Measurements from ENCODE around the gene P2RY2. TPM values are rescaled to one million over a fixed set of nuclear protein-coding genes. Genes with fewer than 3 reads are reported as not detected.

P2RY2 gene
- total and polyA plus RNA-seq, 9 of the 15 experiments (the other 6 are each of a cell fraction or from before 2014, with no cell fraction given): not detected

DNA sequence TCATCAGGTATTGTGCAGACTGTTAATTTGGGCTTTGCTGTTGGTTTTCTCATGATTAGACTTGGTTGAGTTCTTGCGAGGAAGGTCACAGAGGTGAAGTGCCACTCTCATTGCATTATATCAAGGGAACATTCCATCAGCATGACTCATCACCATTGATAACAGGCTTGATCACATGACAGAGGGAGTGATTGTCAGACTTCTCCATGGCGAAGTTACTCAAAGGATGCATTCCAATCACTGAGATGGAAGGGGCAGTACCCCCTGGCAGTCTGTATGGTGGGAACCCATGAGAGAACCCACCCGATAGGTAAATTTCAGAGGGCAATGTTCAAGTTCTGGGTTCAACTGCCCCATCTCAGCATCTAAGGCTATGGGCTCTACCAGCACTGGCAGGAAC lies 19.4 kb upstream of the P2RY2 start (continued):
- TF ChIP-seq, protein P1, sequence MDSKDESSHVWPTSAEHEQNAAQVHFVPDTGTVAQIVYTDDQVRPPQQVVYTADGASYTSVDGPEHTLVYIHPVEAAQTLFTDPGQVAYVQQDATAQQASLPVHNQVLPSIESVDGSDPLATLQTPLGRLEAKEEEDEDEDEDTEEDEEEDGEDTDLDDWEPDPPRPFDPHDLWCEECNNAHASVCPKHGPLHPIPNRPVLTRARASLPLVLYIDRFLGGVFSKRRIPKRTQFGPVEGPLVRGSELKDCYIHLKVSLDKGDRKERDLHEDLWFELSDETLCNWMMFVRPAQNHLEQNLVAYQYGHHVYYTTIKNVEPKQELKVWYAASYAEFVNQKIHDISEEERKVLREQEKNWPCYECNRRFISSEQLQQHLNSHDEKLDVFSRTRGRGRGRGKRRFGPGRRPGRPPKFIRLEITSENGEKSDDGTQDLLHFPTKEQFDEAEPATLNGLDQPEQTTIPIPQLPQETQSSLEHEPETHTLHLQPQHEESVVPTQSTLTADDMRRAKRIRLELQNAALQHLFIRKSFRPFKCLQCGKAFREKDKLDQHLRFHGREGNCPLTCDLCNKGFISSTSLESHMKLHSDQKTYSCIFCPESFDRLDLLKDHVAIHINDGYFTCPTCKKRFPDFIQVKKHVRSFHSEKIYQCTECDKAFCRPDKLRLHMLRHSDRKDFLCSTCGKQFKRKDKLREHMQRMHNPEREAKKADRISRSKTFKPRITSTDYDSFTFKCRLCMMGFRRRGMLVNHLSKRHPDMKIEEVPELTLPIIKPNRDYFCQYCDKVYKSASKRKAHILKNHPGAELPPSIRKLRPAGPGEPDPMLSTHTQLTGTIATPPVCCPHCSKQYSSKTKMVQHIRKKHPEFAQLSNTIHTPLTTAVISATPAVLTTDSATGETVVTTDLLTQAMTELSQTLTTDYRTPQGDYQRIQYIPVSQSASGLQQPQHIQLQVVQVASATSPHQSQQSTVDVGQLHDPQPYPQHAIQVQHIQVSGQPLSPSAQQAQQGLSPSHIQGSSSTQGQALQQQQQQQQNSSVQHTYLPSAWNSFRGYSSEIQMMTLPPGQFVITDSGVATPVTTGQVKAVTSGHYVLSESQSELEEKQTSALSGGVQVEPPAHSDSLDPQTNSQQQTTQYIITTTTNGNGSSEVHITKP (IDR thresholded peaks at IDR 0.05; ENCODE audit: partially characterized antibody): no peak
- TF ChIP-seq HMG20A (CRISPR knock-in tag; conservative IDR thresholded peaks at IDR 0.05) (no peak), XRCC3 (IDR thresholded peaks at IDR 0.05) (no peak), MAFG (tag; conservative IDR thresholded peaks at IDR 0.05) (peak; percentile 42), JUNB (CRISPR knock-in tag; conservative IDR thresholded peaks at IDR 0.05) (peak; percentile 88), SUPT5H (IDR thresholded peaks at IDR 0.05) (no peak), SMARCE1 (IDR thresholded peaks at IDR 0.05) (0 out of 2 replicates have a peak, but pooled peaks have one; percentile 16), ATF1 (CRISPR knock-in tag; IDR thresholded peaks at IDR 0.05) (no peak), ATF1 (tag; IDR thresholded peaks at IDR 0.05) (no peak), IFI16 (CRISPR knock-in tag; IDR thresholded peaks at IDR 0.05) (no peak), POLR2A (conservative IDR thresholded peaks at IDR 0.05) (no peak), ZNF140 (CRISPR knock-in tag; IDR thresholded peaks at IDR 0.05) (no peak), TEAD2 (tag; IDR thresholded peaks at IDR 0.05) (no peak), BHLHE40 (IDR thresholded peaks at IDR 0.05; ENCODE audit: low read length) (0 out of 2 replicates have a peak, but pooled peaks have one; percentile 27)
- TF ChIP-seq, protein P2, sequence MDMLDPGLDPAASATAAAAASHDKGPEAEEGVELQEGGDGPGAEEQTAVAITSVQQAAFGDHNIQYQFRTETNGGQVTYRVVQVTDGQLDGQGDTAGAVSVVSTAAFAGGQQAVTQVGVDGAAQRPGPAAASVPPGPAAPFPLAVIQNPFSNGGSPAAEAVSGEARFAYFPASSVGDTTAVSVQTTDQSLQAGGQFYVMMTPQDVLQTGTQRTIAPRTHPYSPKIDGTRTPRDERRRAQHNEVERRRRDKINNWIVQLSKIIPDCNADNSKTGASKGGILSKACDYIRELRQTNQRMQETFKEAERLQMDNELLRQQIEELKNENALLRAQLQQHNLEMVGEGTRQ (CRISPR knock-in tag; IDR thresholded peaks at IDR 0.05): peak; percentile 56
- TF ChIP-seq, protein P3, sequence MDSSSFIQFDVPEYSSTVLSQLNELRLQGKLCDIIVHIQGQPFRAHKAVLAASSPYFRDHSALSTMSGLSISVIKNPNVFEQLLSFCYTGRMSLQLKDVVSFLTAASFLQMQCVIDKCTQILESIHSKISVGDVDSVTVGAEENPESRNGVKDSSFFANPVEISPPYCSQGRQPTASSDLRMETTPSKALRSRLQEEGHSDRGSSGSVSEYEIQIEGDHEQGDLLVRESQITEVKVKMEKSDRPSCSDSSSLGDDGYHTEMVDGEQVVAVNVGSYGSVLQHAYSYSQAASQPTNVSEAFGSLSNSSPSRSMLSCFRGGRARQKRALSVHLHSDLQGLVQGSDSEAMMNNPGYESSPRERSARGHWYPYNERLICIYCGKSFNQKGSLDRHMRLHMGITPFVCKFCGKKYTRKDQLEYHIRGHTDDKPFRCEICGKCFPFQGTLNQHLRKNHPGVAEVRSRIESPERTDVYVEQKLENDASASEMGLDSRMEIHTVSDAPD (CRISPR knock-in tag; IDR thresholded peaks at IDR 0.05): no peak
- TF ChIP-seq, protein P4, sequence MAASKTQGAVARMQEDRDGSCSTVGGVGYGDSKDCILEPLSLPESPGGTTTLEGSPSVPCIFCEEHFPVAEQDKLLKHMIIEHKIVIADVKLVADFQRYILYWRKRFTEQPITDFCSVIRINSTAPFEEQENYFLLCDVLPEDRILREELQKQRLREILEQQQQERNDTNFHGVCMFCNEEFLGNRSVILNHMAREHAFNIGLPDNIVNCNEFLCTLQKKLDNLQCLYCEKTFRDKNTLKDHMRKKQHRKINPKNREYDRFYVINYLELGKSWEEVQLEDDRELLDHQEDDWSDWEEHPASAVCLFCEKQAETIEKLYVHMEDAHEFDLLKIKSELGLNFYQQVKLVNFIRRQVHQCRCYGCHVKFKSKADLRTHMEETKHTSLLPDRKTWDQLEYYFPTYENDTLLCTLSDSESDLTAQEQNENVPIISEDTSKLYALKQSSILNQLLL (CRISPR knock-in tag; IDR thresholded peaks at IDR 0.05; ENCODE audit: borderline replicate concordance): no peak
- TF ChIP-seq, protein P5, sequence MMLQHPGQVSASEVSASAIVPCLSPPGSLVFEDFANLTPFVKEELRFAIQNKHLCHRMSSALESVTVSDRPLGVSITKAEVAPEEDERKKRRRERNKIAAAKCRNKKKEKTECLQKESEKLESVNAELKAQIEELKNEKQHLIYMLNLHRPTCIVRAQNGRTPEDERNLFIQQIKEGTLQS (IDR thresholded peaks at IDR 0.05): peak; percentile 92
- TF ChIP-seq, protein P5 (CRISPR knock-in tag; conservative IDR thresholded peaks at IDR 0.05): peak; percentile 56; the same call in 1 of the 2 replicates
- TF ChIP-seq, protein P6, sequence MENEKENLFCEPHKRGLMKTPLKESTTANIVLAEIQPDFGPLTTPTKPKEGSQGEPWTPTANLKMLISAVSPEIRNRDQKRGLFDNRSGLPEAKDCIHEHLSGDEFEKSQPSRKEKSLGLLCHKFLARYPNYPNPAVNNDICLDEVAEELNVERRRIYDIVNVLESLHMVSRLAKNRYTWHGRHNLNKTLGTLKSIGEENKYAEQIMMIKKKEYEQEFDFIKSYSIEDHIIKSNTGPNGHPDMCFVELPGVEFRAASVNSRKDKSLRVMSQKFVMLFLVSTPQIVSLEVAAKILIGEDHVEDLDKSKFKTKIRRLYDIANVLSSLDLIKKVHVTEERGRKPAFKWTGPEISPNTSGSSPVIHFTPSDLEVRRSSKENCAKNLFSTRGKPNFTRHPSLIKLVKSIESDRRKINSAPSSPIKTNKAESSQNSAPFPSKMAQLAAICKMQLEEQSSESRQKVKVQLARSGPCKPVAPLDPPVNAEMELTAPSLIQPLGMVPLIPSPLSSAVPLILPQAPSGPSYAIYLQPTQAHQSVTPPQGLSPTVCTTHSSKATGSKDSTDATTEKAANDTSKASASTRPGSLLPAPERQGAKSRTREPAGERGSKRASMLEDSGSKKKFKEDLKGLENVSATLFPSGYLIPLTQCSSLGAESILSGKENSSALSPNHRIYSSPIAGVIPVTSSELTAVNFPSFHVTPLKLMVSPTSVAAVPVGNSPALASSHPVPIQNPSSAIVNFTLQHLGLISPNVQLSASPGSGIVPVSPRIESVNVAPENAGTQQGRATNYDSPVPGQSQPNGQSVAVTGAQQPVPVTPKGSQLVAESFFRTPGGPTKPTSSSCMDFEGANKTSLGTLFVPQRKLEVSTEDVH (IDR thresholded peaks at IDR 0.05; ENCODE audit: low read depth, partially characterized antibody): no peak

All from K562 (cell line).